ENCODE results near the gene SLC25A53.

- TF ChIP-seq CTCF (IDR thresholded peaks at IDR 0.05) (no peak), POLR2A (IDR thresholded peaks at IDR 0.05) (no peak)
Observed at GRCh38 chrX:104187931-104188330, 31.1 kb upstream of the SLC25A53 start.

Measured in breast epithelium (tissue), 3 donors.